Measurements from ENCODE around the gene SLC23A2. TPM values are rescaled to one million over a fixed set of nuclear protein-coding genes. Genes with fewer than 3 reads are reported as not detected.

Gene SLC23A2
- total RNA-seq, 1 experiment from 2014 or later: 24.0 TPM

DNA sequence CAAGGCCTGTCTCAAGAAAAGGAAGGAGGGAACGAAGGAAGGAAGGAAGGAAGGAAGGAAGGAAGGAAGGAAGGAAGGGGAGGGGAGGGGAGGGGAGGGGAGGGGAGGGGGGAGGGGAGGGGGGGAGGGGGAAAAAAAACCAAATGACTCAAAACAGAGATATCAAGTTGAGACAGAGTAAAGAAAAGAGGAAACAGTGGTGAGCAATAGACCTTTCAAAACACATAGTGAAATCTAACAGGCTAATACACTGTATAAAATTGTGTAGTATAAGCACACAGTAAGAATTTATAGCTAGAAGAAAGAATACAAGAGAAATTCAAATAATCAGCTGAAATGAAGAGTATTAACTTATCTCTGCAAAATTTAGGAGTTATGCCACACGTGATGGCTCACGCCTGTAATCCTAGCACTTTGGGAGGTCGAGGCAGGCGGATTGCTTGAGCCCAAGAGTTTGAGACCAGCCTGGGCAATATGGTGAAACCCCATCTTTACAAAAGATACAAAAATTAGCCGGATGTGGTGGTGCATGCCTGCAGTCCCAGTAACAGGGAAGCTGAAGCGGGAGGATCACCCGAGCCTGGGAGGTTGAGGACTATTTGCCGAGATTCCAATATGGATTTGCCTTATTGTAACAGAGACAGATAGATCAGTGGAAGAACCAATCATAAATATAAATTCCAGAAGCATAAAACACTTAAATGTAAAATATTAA is 156.4 kb downstream of the SLC23A2 start:
- Mint-ChIP-seq H3K4me1 (ENCODE audit: insufficient read depth, unreplicated experiment) (no peaks in the 10 kb centered on the region), H3K36me3 (ENCODE audit: insufficient read depth, unreplicated experiment) (peaks cover 7% of the 10 kb centered on the region), H3K9me3 (ENCODE audit: unreplicated experiment) (no peaks in the 10 kb centered on the region), H3K27me3 (ENCODE audit: insufficient read depth, unreplicated experiment) (no peaks in the 10 kb centered on the region), H3K27ac (ENCODE audit: low read depth, unreplicated experiment) (no peak overlapping the region), H3K4me3 (ENCODE audit: unreplicated experiment) (no peak overlapping the region)
- TF ChIP-seq CTCF (IDR thresholded peaks at IDR 0.05; ENCODE audit: unreplicated experiment): no peak
- ChIA-PET CTCF (interaction anchor here (1.0 kb wide), 1 partner anchor 29 kb away, joined by 4 read pairs; no protein-coding TSS in a partner anchor), POLR2A (interaction anchor here (0.7 to 1.2 kb wide), 2 partner anchors 29 to 156 kb away, joined by 3 to 4 read pairs; no protein-coding TSS in a partner anchor)
- DNase-seq (ENCODE audit: unreplicated experiment): no peak
- no TSS peak for BruUV-seq (replicated peaks)
- intact Hi-C loops (cut with micrococcal nuclease): no loop called here

GRCh38 chr20:4844325-4844724 is 157.0 kb downstream of the SLC23A2 start:
- Mint-ChIP-seq H3K27me3 (ENCODE audit: insufficient read depth, unreplicated experiment) (no peaks in the 10 kb centered on the region), H3K4me1 (ENCODE audit: insufficient read depth, unreplicated experiment) (no peaks in the 10 kb centered on the region), H3K9me3 (ENCODE audit: unreplicated experiment) (no peaks in the 10 kb centered on the region), H3K4me3 (ENCODE audit: unreplicated experiment) (no peak overlapping the region), H3K27ac (ENCODE audit: low read depth, unreplicated experiment) (no peak overlapping the region), H3K36me3 (ENCODE audit: insufficient read depth, unreplicated experiment) (peaks cover 7% of the 10 kb centered on the region)
- intact Hi-C loops (cut with micrococcal nuclease): no loop called here
- CTCF ChIA-PET: interaction anchor here (0.7 to 1.0 kb wide), 2 partner anchors 28 to 106 kb away, joined by 3 to 4 read pairs; no protein-coding TSS in a partner anchor
- no TSS peak for BruUV-seq (replicated peaks)
- POLR2A ChIA-PET: interaction anchor here (1.2 kb wide), 1 partner anchor 30 kb away, joined by 3 read pairs; no protein-coding TSS in a partner anchor
- no peak for DNase-seq (ENCODE audit: unreplicated experiment)
- TF ChIP-seq CTCF (IDR thresholded peaks at IDR 0.05; ENCODE audit: unreplicated experiment): no peak

DNA sequence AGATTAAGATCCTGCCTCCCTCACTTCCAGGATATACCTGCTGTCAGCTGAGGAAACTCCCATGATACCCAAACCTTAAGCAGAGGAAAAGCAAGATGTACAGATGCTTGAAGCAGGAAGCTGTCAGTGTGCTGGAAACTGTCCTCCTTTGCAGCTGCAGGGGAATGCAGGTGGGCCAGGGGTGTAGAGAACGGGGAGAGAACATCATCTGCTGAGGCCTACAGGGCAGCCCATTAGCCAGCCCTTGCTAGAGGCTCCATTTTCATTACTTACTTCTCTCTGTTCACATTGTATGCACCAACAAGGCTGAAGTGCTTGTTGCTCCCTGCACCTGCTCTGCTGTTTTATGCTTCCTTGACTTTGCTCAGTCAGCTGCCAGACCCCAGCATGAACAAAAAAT is 160.5 kb downstream of the SLC23A2 start:
- Mint-ChIP-seq H3K9me3 (ENCODE audit: unreplicated experiment) (no peaks in the 10 kb centered on the region), H3K4me3 (ENCODE audit: unreplicated experiment) (no peak overlapping the region), H3K4me1 (ENCODE audit: insufficient read depth, unreplicated experiment) (peaks cover 4% of the 10 kb centered on the region), H3K36me3 (ENCODE audit: insufficient read depth, unreplicated experiment) (peaks cover 5% of the 10 kb centered on the region), H3K27me3 (ENCODE audit: insufficient read depth, unreplicated experiment) (peaks cover 19% of the 10 kb centered on the region), H3K27ac (ENCODE audit: low read depth, unreplicated experiment) (no peak overlapping the region)
- ChIA-PET POLR2A (interaction anchor here (0.6 to 0.7 kb wide), 2 partner anchors 263 to 464 kb away, joined by 3 read pairs; no protein-coding TSS in a partner anchor), CTCF (no interaction called here)
- no peak for DNase-seq (ENCODE audit: unreplicated experiment)
- no peak for TF ChIP-seq CTCF (IDR thresholded peaks at IDR 0.05; ENCODE audit: unreplicated experiment)
- no TSS peak for BruUV-seq (replicated peaks)
- intact Hi-C loops (cut with micrococcal nuclease): no loop called here

- H3K4me1 Mint-ChIP-seq (ENCODE audit: insufficient read depth, unreplicated experiment): peaks cover 4% of the 10 kb centered on the region
- no peak overlapping the region for H3K27ac Mint-ChIP-seq (ENCODE audit: low read depth, unreplicated experiment)
- no peak for DNase-seq (ENCODE audit: unreplicated experiment)
- CTCF ChIA-PET: interaction anchor here (0.6 kb wide), 1 partner anchor 40 kb away, joined by 3 read pairs; no protein-coding TSS in a partner anchor
- H3K27me3 Mint-ChIP-seq (ENCODE audit: insufficient read depth, unreplicated experiment): peaks cover 27% of the 10 kb centered on the region
- H3K9me3 Mint-ChIP-seq (ENCODE audit: unreplicated experiment): no peaks in the 10 kb centered on the region
- no peak for TF ChIP-seq CTCF (IDR thresholded peaks at IDR 0.05; ENCODE audit: unreplicated experiment)
- no TSS peak for BruUV-seq (replicated peaks)
- POLR2A ChIA-PET: interaction anchor here (0.6 kb wide), 1 partner anchor 253 kb away, joined by 4 read pairs; no protein-coding TSS in a partner anchor
- intact Hi-C loops (cut with micrococcal nuclease): no loop called here
- no peaks in the 10 kb centered on the region for H3K36me3 Mint-ChIP-seq (ENCODE audit: insufficient read depth, unreplicated experiment)
- H3K4me3 Mint-ChIP-seq (ENCODE audit: unreplicated experiment): no peak overlapping the region
Observed at GRCh38 chr20:4838526-4838925, 162.8 kb downstream of the SLC23A2 start.

All from MCF 10A (cell line).